CD8-positive, alpha-beta memory T cell (primary cell): Measurements from ENCODE around the gene TGFB1. TPM values are rescaled to one million over a fixed set of nuclear protein-coding genes. Genes with fewer than 3 reads are reported as not detected.
"Not testable (repeated sequence)": the region's sequence is repeated elsewhere in the genome, so short reads cannot be mapped to it uniquely, and the experiment has no call there.

Source experiments
- CTCF ChIA-PET: fragments of 350-600 bp; sonication (Branson Sonifier 250); formaldehyde crosslinking; loops from one replicate; lab custom pipeline; 2021; ENCODE audit warnings: antibody characterized with exemption; lab: Charles Lee
- POLR2A ChIA-PET: fragments of 350-600 bp; sonication (Branson Sonifier 250); formaldehyde crosslinking; loops from one replicate; lab custom pipeline; 2021; ENCODE audit warnings: antibody characterized with exemption; lab: Charles Lee
- DNase-seq, 5 donors: peaks; one replicate each; pipeline versions ENCODE4 v3.0.0 to v3.0.0-alpha.2; 2020 to 2022; ENCODE audit warnings: mixed read lengths in 1 of 5
- H3K27ac ChIP-seq: one replicate; pipeline ENCODE4 v1.7.0; 2013; ENCODE audit warnings: low read depth, mild to moderate bottlenecking, low read length, moderate library complexity
- H3K27me3 ChIP-seq: 2 replicates; pipeline ENCODE4 v1.7.0; 2013; ENCODE audit warnings: low read length, mild to moderate bottlenecking; ENCODE audit not compliant: insufficient read depth, poor library complexity, severe bottlenecking
- H3K36me3 ChIP-seq: 2 replicates; pipeline ENCODE4 v1.7.0; 2013; ENCODE audit warnings: mild to moderate bottlenecking, low read length, moderate library complexity; ENCODE audit not compliant: insufficient read depth
- H3K4me1 ChIP-seq: 2 replicates; pipeline ENCODE4 v1.7.0; 2013; ENCODE audit warnings: mild to moderate bottlenecking, low read length, moderate library complexity; ENCODE audit not compliant: insufficient read depth
- H3K4me3 ChIP-seq: 2 replicates; pipeline ENCODE4 v1.7.0; 2013; ENCODE audit warnings: mild to moderate bottlenecking, low read length
- H3K9me3 ChIP-seq: 2 replicates; pipeline ENCODE4 v1.7.0; 2013; ENCODE audit warnings: mild to moderate bottlenecking, low read length
- H3K27ac Mint-ChIP-seq, 8 donors: one replicate each; pipeline ENCODE4 v1.8.0; 2020 to 2021; ENCODE audit warnings: mixed read lengths in 8 of 8, mild to moderate bottlenecking in 6 of 8, inconsistent platforms in 3 of 8, moderate library complexity in 3 of 8
- H3K27me3 Mint-ChIP-seq, 2 donors: one replicate each; pipeline ENCODE4 v1.8.0; 2020 to 2021; ENCODE audit warnings: mixed read lengths in 2 of 2, mild to moderate bottlenecking in 1 of 2, moderate library complexity in 1 of 2
- H3K36me3 Mint-ChIP-seq, 3 donors: one replicate each; pipeline ENCODE4 v1.8.0; 2020 to 2021; ENCODE audit warnings: mixed read lengths in 3 of 3, inconsistent platforms in 1 of 3, mild to moderate bottlenecking in 1 of 3
- H3K4me1 Mint-ChIP-seq, 3 donors: one replicate each; pipeline ENCODE4 v1.8.0; 2020 to 2021; ENCODE audit warnings: mixed read lengths in 3 of 3, inconsistent platforms in 1 of 3, mild to moderate bottlenecking in 1 of 3
- H3K4me3 Mint-ChIP-seq, 7 donors: one replicate each; pipeline ENCODE4 v1.8.0; 2020 to 2021; ENCODE audit warnings: mixed read lengths in 7 of 7, mild to moderate bottlenecking in 6 of 7, moderate library complexity in 4 of 7, inconsistent platforms in 2 of 7
- H3K9me3 Mint-ChIP-seq, 5 donors: one replicate each; pipeline ENCODE4 v1.8.0; 2020 to 2022; ENCODE audit warnings: mixed read lengths in 5 of 5, mild to moderate bottlenecking in 3 of 5, moderate library complexity in 2 of 5, inconsistent platforms in 1 of 5
- polyA plus RNA-seq: library from polyadenylated mRNA; unstranded; fragments of 300-500 nt; fragmentation: Illumina TruSeq; gene quantifications from one replicate; pipeline ENCODE4 v1.2.3, GENCODE V29; 2021
- total RNA-seq, 2 experiments: library from RNA; stranded (reverse); gene quantifications; one replicate each; pipeline ENCODE4 v1.2.3, GENCODE V29; 2021

Gene TGFB1
- total and polyA plus RNA-seq, 3 experiments from 2014 or later = 104 to 161 (median 152) TPM

DNA sequence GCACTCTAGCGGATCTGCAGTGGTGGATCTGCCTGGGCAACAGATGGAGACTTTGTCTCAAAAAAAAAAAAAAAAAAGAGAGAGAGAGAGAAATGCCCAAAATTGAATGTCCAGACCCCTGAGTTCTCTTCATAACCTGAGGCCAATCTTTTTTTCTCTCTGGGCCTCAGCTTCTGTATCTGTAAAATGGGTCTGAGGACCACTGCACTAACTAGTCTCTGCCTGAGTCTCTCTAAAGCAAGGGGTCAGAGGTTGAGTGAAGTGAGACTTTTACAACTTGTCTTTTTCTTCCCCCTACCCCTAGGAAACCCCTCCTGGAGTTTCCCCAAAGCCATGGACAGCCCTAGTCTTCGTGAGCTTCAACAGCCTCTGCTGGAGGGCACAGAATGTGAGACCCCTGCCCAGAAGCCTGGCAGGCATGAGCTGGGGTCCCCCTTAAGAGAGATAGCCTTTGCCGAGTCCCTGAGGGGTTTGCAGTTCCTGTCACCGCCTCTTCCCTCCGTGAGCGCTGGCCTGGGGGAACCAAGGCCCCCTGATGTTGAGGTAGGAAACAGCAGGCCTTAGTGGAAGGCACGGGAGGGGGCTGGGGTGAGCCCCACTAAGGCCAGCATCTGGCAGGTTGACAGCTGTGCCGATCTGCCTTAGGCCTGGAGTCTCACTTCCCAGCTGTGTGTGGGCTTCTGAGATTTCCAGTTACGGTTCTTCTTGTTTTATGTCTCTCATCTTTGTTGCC is 24.4 kb upstream of the TGFB1 start:
- Histone ChIP-seq H3K27ac (no peak overlapping the region), H3K27me3 (no peaks in the 10 kb centered on the region), H3K4me1 (peaks cover 10% of the 10 kb centered on the region), H3K9me3 (no peaks in the 10 kb centered on the region), H3K4me3 (no peak overlapping the region), H3K36me3 (no peaks in the 10 kb centered on the region)
- no peak overlapping the region for H3K4me3 Mint-ChIP-seq
- peak in 1 of 5 donors; percentile 53 for DNase-seq
- CTCF ChIA-PET = interaction anchor here (0.7 to 1.1 kb wide), 3 partner anchors 12 to 16 kb away, joined by 3 read pairs; partner anchors contain the start of gene B9D2
- no peaks in the 10 kb centered on the region for H3K9me3 Mint-ChIP-seq
- H3K36me3 Mint-ChIP-seq = peaks cover 0 to 6% (median 3%) of the 10 kb centered on the region in 3 donors
- H3K27me3 Mint-ChIP-seq = no peaks in the 10 kb centered on the region
- peak overlapping the region in 5 of 8 donors; percentile 7 to 60 (median 46) for H3K27ac Mint-ChIP-seq
- peaks cover 11 to 16% (median 13%) of the 10 kb centered on the region in 3 donors for H3K4me1 Mint-ChIP-seq
- POLR2A ChIA-PET = no interaction called here

DNA sequence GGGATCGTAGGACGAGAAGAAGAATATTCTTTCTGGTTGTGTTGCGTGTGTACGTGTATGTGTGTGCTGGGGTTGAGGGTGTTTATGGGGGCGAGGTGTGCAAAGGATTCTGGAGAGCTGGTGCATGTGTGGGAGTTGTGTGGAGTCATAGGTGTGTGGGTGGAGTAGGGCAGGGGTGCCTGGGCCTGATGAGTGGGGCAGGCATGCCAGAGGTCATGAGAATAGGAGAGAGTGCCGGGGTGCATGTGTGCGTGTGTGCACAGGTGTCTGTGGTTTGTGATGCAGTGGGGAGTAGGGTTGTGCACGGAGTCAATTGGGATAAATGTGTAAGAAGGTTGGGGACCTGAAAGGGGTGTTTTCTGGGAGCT is 23.3 kb upstream of the TGFB1 start:
- no peak for DNase-seq
- Histone ChIP-seq H3K4me3 (peak overlapping the region; percentile 59), H3K9me3 (no peaks in the 10 kb centered on the region), H3K36me3 (no peaks in the 10 kb centered on the region), H3K4me1 (peaks cover 10% of the 10 kb centered on the region), H3K27me3 (no peaks in the 10 kb centered on the region), H3K27ac (no peak overlapping the region)
- POLR2A ChIA-PET = no interaction called here
- H3K9me3 Mint-ChIP-seq = no peaks in the 10 kb centered on the region
- H3K4me3 Mint-ChIP-seq = peak overlapping the region; percentile 66 to 90 (median 79)
- no peaks in the 10 kb centered on the region for H3K27me3 Mint-ChIP-seq
- H3K36me3 Mint-ChIP-seq = peaks cover 0 to 3% (median 2%) of the 10 kb centered on the region in 3 donors
- H3K4me1 Mint-ChIP-seq = peaks cover 12 to 16% (median 13%) of the 10 kb centered on the region in 3 donors
- H3K27ac Mint-ChIP-seq = peak overlapping the region in 6 of 8 donors; percentile 8 to 90 (median 80)
- CTCF ChIA-PET = no interaction called here

- ChIA-PET CTCF (no interaction called here), POLR2A (no interaction called here)
- Mint-ChIP-seq H3K4me3 (peak within 1 kb of the TSS; percentile 69 to 90 (median 79)), H3K4me1 (peaks cover 12 to 16% (median 13%) of the 10 kb centered on the region in 3 donors), H3K27me3 (no peaks in the 10 kb centered on the region), H3K9me3 (no peaks in the 10 kb centered on the region), H3K27ac (peak within 1 kb of the TSS in 6 of 8 donors; percentile 8 to 90 (median 80)), H3K36me3 (peaks cover 0 to 3% (median 2%) of the 10 kb centered on the region in 3 donors)
- Histone ChIP-seq H3K9me3 (no peaks in the 10 kb centered on the region), H3K36me3 (no peaks in the 10 kb centered on the region), H3K27me3 (no peaks in the 10 kb centered on the region), H3K27ac (peak within 1 kb of the TSS; percentile 43), H3K4me3 (peak within 1 kb of the TSS; percentile 59), H3K4me1 (peaks cover 10% of the 10 kb centered on the region)
- no peak for DNase-seq
Observed at GRCh38 chr19:41376241-41376997, 22.7 kb upstream of the TGFB1 start, which contains the start of gene TMEM91. TSS of gene TMEM91 (plus strand) at chr19:41376533. CDS start at chr19:41378310, 1,777 bp downstream.

DNA sequence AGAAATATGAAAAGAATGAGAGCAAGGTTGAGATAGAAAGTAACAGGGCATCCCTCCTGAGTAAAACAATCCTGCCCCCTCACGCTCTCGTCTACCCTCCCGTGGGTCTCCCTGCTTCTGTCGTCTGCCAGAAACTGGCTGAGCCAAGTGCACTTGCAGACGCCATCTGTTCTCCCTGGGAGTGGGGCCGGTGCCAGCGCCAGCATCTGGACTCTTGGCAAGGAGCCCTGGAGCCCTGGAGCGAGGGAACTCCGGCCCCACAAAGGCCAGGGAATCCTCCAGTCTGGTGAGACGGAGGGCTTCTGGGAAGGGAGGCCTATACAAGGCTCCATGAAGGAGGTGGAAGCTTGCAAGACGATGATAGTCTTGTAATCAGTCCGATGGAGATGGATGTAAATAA is 20.3 kb upstream of the TGFB1 start:
- Mint-ChIP-seq H3K27me3 (no peaks in the 10 kb centered on the region), H3K27ac (no peak overlapping the region), H3K4me3 (no peak overlapping the region), H3K9me3 (no peaks in the 10 kb centered on the region), H3K4me1 (peaks cover 12 to 16% (median 13%) of the 10 kb centered on the region in 3 donors), H3K36me3 (peaks cover 0 to 3% (median 2%) of the 10 kb centered on the region in 3 donors)
- H3K4me1 ChIP-seq = peaks cover 10% of the 10 kb centered on the region
- H3K4me3 ChIP-seq = no peak overlapping the region
- H3K27ac ChIP-seq = no peak overlapping the region
- H3K9me3 ChIP-seq = no peaks in the 10 kb centered on the region
- POLR2A ChIA-PET = no interaction called here
- DNase-seq = no peak
- H3K27me3 ChIP-seq = no peaks in the 10 kb centered on the region
- CTCF ChIA-PET = no interaction called here
- H3K36me3 ChIP-seq = no peaks in the 10 kb centered on the region

- Histone ChIP-seq H3K4me3 (no peak overlapping the region), H3K9me3 (no peaks in the 10 kb centered on the region), H3K27ac (no peak overlapping the region), H3K36me3 (no peaks in the 10 kb centered on the region), H3K4me1 (peaks cover 10% of the 10 kb centered on the region), H3K27me3 (no peaks in the 10 kb centered on the region)
- ChIA-PET POLR2A (no interaction called here), CTCF (interaction anchor here (1.3 kb wide), 1 partner anchor 15 kb away, joined by 3 read pairs; no protein-coding TSS in a partner anchor)
- Mint-ChIP-seq H3K27me3 (no peaks in the 10 kb centered on the region), H3K4me3 (no peak overlapping the region), H3K36me3 (peaks cover 0 to 3% (median 2%) of the 10 kb centered on the region in 3 donors), H3K4me1 (peaks cover 12 to 16% (median 13%) of the 10 kb centered on the region in 3 donors), H3K27ac (no peak overlapping the region), H3K9me3 (no peaks in the 10 kb centered on the region)
- DNase-seq = no peak
Observed at GRCh38 chr19:41372501-41372900, 18.8 kb upstream of the TGFB1 start.

- Mint-ChIP-seq H3K4me1 (peaks cover 5 to 8% (median 5%) of the 10 kb centered on the region in 3 donors), H3K36me3 (peaks cover 0 to 3% (median 3%) of the 10 kb centered on the region in 3 donors), H3K9me3 (no peaks in the 10 kb centered on the region), H3K27me3 (no peaks in the 10 kb centered on the region), H3K27ac (peak overlapping the region in 3 of 8 donors; percentile 17 to 39 (median 32)), H3K4me3 (no peak overlapping the region)
- DNase-seq = no peak
- ChIA-PET POLR2A (no interaction called here), CTCF (interaction anchor here (1.3 kb wide), 1 partner anchor 14 kb away, joined by 3 read pairs; no protein-coding TSS in a partner anchor)
- no peaks in the 10 kb centered on the region for H3K9me3 ChIP-seq
- no peaks in the 10 kb centered on the region for H3K36me3 ChIP-seq
- H3K27me3 ChIP-seq = no peaks in the 10 kb centered on the region
- H3K4me3 ChIP-seq = no peak overlapping the region
- H3K4me1 ChIP-seq = peaks cover 5% of the 10 kb centered on the region
- no peak overlapping the region for H3K27ac ChIP-seq
Observed at GRCh38 chr19:41371541-41371940, 17.8 kb upstream of the TGFB1 start.

- H3K27ac ChIP-seq, H3K4me3 Mint-ChIP-seq, H3K36me3 Mint-ChIP-seq, H3K9me3 Mint-ChIP-seq, H3K27ac Mint-ChIP-seq, H3K9me3 ChIP-seq, H3K4me1 ChIP-seq, H3K36me3 ChIP-seq, H3K4me3 ChIP-seq, DNase-seq, H3K4me1 Mint-ChIP-seq, H3K27me3 ChIP-seq, H3K27me3 Mint-ChIP-seq, POLR2A ChIA-PET: not testable (repeated sequence)
- CTCF ChIA-PET = interaction anchor here (1.3 kb wide), 1 partner anchor 13 kb away, joined by 3 read pairs; no protein-coding TSS in a partner anchor
Observed at GRCh38 chr19:41371119-41371518, 17.4 kb upstream of the TGFB1 start.
